Large intestine (tissue), 3 donors: ENCODE results near the gene F11R. TPM values are rescaled to one million over a fixed set of nuclear protein-coding genes. Genes with fewer than 3 reads are reported as not detected.

Source experiments
- DNase-seq, 2 donors: peaks; one replicate each; pipeline versions ENCODE4 v3.0.0 to v3.0.0-alpha.2; 2013
- H3K27ac ChIP-seq: one replicate; pipeline ENCODE4 v1.5.1; 2013; ENCODE audit warnings: low read length
- H3K27me3 ChIP-seq: 2 replicates; pipeline ENCODE4 v1.6.1; 2013; ENCODE audit warnings: low read length; ENCODE audit not compliant: control insufficient read depth, insufficient read depth
- H3K36me3 ChIP-seq: 2 replicates; pipeline ENCODE4 v1.6.1; 2013; ENCODE audit warnings: low read length; ENCODE audit not compliant: control insufficient read depth, insufficient read depth
- H3K4me1 ChIP-seq: one replicate; pipeline ENCODE4 v1.6.1; 2013; ENCODE audit warnings: low read length; ENCODE audit not compliant: control insufficient read depth, insufficient read depth
- H3K4me3 ChIP-seq: one replicate; pipeline ENCODE4 v1.5.1; 2013; ENCODE audit warnings: low read length
- H3K9me3 ChIP-seq: one replicate; pipeline ENCODE4 v1.6.1; 2013; ENCODE audit warnings: mild to moderate bottlenecking, low read depth, low read length, moderate library complexity; ENCODE audit not compliant: control insufficient read depth
- WGBS: methylation state at CpG from one replicate; pipeline ENCODE4 v1.1.5; 2013; ENCODE audit warnings: low lambda C conversion rate; ENCODE audit not compliant: insufficient coverage; 5-methylcytosine and 5-hydroxymethylcytosine counted together
- polyA plus RNA-seq: library from polyadenylated mRNA; unstranded; fragments of 120-200 nt; gene quantifications from one replicate; pipeline ENCODE4 v1.2.1, GENCODE V29; 2013

The F11R gene
- polyA plus RNA-seq, 1 donor: 132 TPM

- peak overlapping the region; percentile 6 for H3K4me3 ChIP-seq
- H3K27me3 ChIP-seq: no peaks in the 10 kb centered on the region
- WGBS: no CpG with 5 or more reads among the region's 15 CpGs
- peak; percentile 99 to 100 for DNase-seq
- H3K4me1 ChIP-seq: peaks cover 48% of the 10 kb centered on the region
- no peaks in the 10 kb centered on the region for H3K36me3 ChIP-seq
- H3K27ac ChIP-seq: peak overlapping the region; percentile 99
- no peaks in the 10 kb centered on the region for H3K9me3 ChIP-seq
Measured at GRCh38 chr1:161013488-161014230, 7.3 kb downstream of the F11R start.

DNA sequence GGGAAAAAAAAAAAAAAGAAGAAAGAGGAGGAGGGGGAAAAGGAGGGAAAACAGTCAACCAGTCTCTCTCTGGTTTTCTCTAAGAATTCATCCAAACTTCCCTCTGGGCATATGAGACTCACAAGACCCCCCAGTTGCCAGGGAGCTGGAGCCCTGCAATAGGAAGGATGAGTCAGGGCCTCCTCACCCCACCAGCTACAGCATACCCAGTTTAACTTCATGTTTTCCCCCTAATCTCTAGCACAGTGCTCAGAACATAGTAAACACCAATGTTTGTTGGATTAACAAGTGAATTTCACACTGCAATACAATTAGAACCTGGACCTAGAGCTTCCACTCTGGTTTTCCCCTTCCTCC lies 7.8 kb downstream of the F11R start:
- H3K9me3 ChIP-seq: no peaks in the 10 kb centered on the region
- H3K4me1 ChIP-seq: peaks cover 42% of the 10 kb centered on the region
- H3K4me3 ChIP-seq: no peak overlapping the region
- H3K36me3 ChIP-seq: no peaks in the 10 kb centered on the region
- DNase-seq: no peak
- no peaks in the 10 kb centered on the region for H3K27me3 ChIP-seq
- H3K27ac ChIP-seq: peak overlapping the region; percentile 99

- no peaks in the 10 kb centered on the region for H3K9me3 ChIP-seq
- WGBS: 86% methylated on average over 1 of the region's 3 CpGs
Measured at GRCh38 chr1:161012420-161012819, 8.5 kb downstream of the F11R start.

DNA sequence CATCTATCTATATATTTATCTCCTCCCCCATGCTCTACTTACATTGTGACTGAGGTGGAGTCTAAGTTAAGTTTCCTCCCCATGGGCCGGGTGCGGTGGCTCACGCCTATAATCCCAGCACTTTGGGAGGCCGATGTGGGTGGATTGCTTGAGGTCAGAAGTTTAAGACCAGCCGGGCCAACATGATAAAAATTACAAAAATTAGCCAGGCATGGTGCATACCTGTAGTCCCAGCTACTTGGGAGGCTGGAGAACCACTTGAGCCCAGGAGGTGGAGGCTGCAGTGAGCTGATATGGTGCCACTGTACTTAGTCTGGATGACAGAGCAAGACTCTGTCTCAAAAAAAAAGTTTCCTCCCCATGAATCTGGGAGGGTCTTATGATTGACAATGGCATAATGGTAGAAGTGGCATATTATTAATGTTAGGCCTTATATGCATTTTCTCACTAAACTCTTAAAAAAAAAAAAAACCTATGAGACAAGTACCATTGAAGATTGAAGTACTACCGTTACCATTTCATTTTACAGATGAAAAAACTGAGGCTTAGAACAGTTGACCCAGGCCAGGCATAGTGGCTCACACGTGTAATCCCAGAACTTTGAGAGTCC lies 11.2 kb downstream of the F11R start:
- no peaks in the 10 kb centered on the region for H3K36me3 ChIP-seq
- peaks cover 24% of the 10 kb centered on the region for H3K4me1 ChIP-seq
- no peak overlapping the region for H3K4me3 ChIP-seq
- no peaks in the 10 kb centered on the region for H3K27me3 ChIP-seq
- no peak overlapping the region for H3K27ac ChIP-seq
- no peaks in the 10 kb centered on the region for H3K9me3 ChIP-seq
- no CpG with 5 or more reads among the region's 7 CpGs for WGBS
- no peak for DNase-seq

More at GRCh38 chr1:161012420-161012819, 8.5 kb downstream of the F11R start:
- Histone ChIP-seq H3K4me3 (no peak overlapping the region), H3K27ac (peak overlapping the region; percentile 99), H3K27me3 (no peaks in the 10 kb centered on the region), H3K36me3 (no peaks in the 10 kb centered on the region), H3K4me1 (peaks cover 37% of the 10 kb centered on the region)
- DNase-seq: no peak

GRCh38 chr1:161008869-161009510 lies 12.0 kb downstream of the F11R start:
- Histone ChIP-seq H3K36me3 (no peaks in the 10 kb centered on the region), H3K27ac (peak overlapping the region; percentile 27), H3K9me3 (no peaks in the 10 kb centered on the region), H3K4me1 (peaks cover 18% of the 10 kb centered on the region), H3K27me3 (no peaks in the 10 kb centered on the region), H3K4me3 (no peak overlapping the region)
- no peak for DNase-seq
- WGBS: 14% methylated on average over 1 of the region's 4 CpGs

GRCh38 chr1:161007369-161007768 lies 13.6 kb downstream of the F11R start:
- no peak for DNase-seq
- H3K27ac ChIP-seq: no peak overlapping the region
- peaks cover 6% of the 10 kb centered on the region for H3K4me1 ChIP-seq
- H3K4me3 ChIP-seq: no peak overlapping the region
- H3K27me3 ChIP-seq: no peaks in the 10 kb centered on the region
- no peaks in the 10 kb centered on the region for H3K36me3 ChIP-seq
- 86% methylated on average over 1 of the region's 2 CpGs for WGBS
- no peaks in the 10 kb centered on the region for H3K9me3 ChIP-seq

DNA sequence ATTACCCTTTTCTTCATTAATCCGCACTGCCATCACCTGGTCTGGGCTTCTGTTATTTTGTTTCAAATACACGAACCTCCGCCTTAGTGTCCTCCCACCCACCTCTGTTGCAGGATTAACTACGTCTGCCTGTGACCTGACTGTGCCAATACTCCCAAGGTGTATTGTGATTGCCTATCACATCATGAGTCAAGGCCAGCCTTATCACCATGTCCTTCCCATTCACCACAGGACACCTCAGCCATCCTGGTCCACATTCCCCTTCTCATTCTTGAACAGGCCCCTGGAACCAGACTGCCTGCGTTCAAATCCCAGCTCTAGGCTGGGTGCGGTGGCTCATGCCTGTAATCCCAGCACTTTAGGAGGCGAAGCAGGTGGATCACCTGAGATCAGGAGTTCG lies 14.4 kb downstream of the F11R start:
- H3K36me3 ChIP-seq: no peaks in the 10 kb centered on the region
- no peak overlapping the region for H3K4me3 ChIP-seq
- no peak for DNase-seq
- H3K4me1 ChIP-seq: peaks cover 6% of the 10 kb centered on the region
- no CpG with 5 or more reads among the region's 8 CpGs for WGBS
- no peak overlapping the region for H3K27ac ChIP-seq
- no peaks in the 10 kb centered on the region for H3K27me3 ChIP-seq
- no peaks in the 10 kb centered on the region for H3K9me3 ChIP-seq

DNA sequence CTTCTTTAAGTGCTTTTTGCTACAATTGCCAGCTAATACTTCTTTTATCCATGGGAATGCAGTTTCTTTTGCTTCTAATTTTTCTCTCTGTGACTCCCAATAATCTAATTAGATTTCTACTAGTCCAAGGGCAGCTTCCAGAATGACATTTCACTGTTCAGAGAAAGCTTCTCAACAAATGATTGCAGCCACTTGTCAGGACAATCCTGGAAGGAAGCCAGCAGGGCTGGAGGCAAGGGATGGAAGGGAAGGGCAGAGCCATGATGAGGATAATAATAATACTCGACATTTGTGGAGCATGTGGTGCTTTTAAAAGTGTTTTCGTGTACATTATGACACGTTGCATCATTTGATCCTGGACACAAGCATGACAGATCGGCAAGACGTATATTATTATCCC lies 19.4 kb downstream of the F11R start:
- 76% methylated on average over 3 of the region's 5 CpGs for WGBS
- H3K9me3 ChIP-seq: no peaks in the 10 kb centered on the region
- H3K36me3 ChIP-seq: peaks cover 36% of the 10 kb centered on the region
- H3K27ac ChIP-seq: peak overlapping the region; percentile 37
- no peaks in the 10 kb centered on the region for H3K27me3 ChIP-seq
- peaks cover 13% of the 10 kb centered on the region for H3K4me1 ChIP-seq
- DNase-seq: no peak
- no peak overlapping the region for H3K4me3 ChIP-seq

GRCh38 chr1:161000736-161001480 lies 20.0 kb downstream of the F11R start:
- no peaks in the 10 kb centered on the region for H3K27me3 ChIP-seq
- peaks cover 13% of the 10 kb centered on the region for H3K4me1 ChIP-seq
- no peak overlapping the region for H3K4me3 ChIP-seq
- H3K36me3 ChIP-seq: peaks cover 39% of the 10 kb centered on the region
- peak; percentile 24 to 58 for DNase-seq
- peak overlapping the region; percentile 37 for H3K27ac ChIP-seq
- no peaks in the 10 kb centered on the region for H3K9me3 ChIP-seq
- no CpG with 5 or more reads among the region's 11 CpGs for WGBS

DNA sequence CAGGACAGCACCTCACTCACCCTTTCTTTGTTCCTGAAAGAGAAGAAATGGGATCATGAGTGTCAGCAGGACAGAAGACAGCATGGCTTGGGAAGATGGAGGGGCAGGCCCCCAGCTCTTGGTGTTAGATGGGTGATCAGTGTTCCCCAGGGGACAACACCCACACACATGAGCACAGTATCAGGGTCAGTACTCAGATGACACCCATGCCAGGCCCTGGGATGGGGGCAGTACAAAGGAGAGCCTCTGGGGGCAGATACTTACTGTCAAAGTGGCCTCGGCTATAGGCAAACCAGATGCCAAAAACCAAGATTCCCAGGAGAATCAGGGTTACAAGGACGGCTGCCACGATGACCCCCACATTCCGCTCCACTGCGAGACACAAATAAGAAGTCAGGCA lies 21.6 kb downstream of the F11R start:
- Histone ChIP-seq H3K27ac (no peak overlapping the region), H3K27me3 (no peaks in the 10 kb centered on the region), H3K4me3 (no peak overlapping the region), H3K4me1 (peaks cover 13% of the 10 kb centered on the region), H3K36me3 (peaks cover 41% of the 10 kb centered on the region), H3K9me3 (no peaks in the 10 kb centered on the region)
- 100% methylated on average over 4 of the region's 5 CpGs for WGBS
- DNase-seq: no peak
